Right renal pelvis (tissue), 4 donors: Measurements from ENCODE around the gene CACNG3. TPM values are rescaled to one million over a fixed set of nuclear protein-coding genes. Genes with fewer than 3 reads are reported as not detected.
"Not testable (repeated sequence)": the region's sequence is repeated elsewhere in the genome, so short reads cannot be mapped to it uniquely, and the experiment has no call there.

ENCODE experiments used
- DNase-seq, 4 donors: peaks; one replicate each; pipeline ENCODE4 v3.0.0-alpha.2; 2013; ENCODE audit warnings: low read depth in 4 of 4, low spot score in 3 of 4, missing footprints in 1 of 4
- polyA plus RNA-seq, 4 donors: library from polyadenylated mRNA; unstranded; fragments of 120-200 nt; gene quantifications; one replicate each; pipeline ENCODE4 v1.2.1, GENCODE V29; 2013; ENCODE audit not compliant: insufficient read length in 4 of 4

The CACNG3 gene
- polyA plus RNA-seq, 4 donors = 0.01 TPM; not detected in 3

GRCh38 chr16:24275413-24275812 lies 19.3 kb downstream of the CACNG3 start:
- no peak for DNase-seq

DNA sequence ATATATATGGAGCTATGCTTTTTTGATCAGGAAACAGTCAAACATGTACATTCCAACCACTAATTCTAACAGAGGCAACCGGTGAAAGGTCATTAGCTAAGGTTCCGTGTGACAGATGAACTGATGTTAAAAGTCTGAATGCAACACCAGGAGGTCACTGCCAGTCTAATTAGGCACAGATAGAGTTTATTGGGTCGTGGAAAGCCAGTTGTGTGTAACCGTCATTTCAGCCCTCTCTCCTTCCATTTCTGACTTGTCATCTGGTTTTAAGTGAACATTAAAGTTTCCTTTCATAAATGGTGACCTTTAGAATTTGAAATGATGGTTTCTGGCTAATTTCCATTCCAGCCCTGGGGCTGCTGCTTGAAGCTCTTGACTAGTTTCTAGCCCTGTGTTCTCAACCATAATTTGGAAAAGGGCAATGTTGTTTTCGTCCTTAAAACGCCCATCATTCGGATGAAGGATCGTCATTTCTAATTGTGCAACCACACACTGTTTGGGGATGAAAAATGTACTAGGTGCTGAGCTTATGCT lies 23.9 kb downstream of the CACNG3 start:
- no peak for DNase-seq

GRCh38 chr16:24281466-24281865 lies 25.3 kb downstream of the CACNG3 start:
- no peak for DNase-seq

- DNase-seq = no peak
These were observed 26.0 kb downstream of the CACNG3 start for GRCh38 chr16:24282141-24282540.

DNA sequence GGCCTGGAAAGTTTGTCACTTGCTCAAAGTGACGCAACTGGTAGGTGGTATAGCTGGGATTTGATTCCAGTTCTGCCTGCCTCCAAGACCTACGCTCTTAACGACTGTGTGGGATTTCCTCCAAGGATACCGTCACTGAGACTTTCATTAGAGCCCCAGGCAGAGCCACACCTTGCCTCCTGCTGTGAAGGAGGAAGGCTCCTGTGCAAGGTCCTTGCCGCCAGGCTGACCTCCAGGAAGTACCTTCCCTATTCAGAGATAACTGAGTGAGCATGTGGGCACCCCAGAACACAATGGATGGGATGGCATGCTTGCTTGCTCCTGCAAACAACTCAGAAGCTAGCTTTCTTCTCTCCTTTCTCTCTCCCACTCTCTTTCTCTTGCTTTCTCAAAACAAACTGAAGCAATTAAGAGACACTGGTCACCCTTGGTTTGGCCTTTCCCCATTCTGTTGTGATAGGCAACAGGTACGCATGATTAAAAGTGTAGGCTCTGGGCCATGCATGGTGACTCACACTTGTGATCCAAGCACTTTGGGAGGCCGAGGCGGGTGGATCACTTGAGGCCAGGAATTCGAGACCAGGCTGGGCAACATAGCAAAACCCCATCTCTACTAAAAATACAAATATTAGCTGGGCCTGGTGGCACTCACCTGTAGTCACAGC lies 30.7 kb downstream of the CACNG3 start:
- DNase-seq = no peak

DNA sequence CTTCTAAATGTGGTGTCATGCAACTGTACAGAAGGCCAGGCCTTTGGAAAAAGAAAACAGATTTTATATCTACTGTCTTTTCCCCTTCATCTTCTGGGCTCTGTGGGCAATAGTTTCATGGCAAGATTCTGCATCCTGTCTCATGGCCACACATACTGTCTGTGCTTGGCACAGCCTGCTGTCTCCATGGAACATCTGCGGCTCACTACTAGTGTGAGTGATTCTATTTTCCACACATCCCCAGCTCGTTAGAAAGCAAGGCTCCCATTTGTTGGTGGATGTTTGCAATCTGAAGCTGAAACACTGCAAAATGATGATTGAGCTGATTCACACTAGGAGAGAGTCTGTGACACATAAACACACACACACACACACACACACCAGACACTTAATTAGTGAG lies 32.4 kb downstream of the CACNG3 start:
- DNase-seq = no peak

GRCh38 chr16:24289166-24289700 lies 33.1 kb downstream of the CACNG3 start:
- no peak for DNase-seq

DNA sequence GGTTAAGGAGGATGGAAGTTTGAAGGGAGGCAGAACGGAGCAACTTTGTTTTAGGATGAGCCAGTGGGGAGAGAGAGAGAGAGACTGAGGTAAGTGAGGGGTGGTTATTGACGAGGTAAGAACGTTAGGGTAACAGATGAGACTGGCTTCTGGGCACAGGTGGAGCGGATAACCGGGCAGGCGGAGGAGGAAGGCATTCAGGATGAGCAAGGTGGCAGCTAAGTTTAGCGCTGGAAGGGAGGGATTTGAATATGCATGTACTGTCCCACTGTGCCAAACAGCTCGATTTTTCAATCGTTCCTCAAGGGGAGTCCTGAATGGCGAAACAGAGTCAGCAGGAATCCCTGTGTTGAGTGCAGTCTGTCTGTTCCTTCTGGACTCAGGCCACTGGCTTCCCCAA lies 35.8 kb downstream of the CACNG3 start:
- no peak for DNase-seq

DNA sequence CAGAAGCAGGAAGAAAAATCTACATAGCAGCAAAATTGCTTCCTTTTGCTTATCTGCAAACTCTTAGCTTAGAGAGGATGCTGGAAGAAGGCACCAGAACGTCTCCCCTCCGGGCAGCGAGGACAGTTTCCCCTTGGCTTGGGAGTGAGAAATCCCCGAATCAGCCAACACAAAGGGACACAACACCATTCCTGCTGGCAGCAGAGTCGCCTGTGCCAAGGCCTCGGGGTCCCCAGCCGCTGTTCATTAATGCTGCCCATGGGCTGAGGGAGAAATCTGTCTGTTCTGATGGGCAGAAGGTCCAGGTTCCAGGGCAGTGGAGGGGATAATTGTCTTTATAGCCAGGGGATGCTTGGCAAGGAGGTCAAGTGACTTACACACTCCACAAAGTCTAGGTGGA lies 38.0 kb downstream of the CACNG3 start:
- no peak for DNase-seq

- no peak for DNase-seq
These were observed 41.2 kb downstream of the CACNG3 start for GRCh38 chr16:24297375-24297774.

GRCh38 chr16:24298548-24299167 lies 42.5 kb downstream of the CACNG3 start:
- DNase-seq = no peak

DNA sequence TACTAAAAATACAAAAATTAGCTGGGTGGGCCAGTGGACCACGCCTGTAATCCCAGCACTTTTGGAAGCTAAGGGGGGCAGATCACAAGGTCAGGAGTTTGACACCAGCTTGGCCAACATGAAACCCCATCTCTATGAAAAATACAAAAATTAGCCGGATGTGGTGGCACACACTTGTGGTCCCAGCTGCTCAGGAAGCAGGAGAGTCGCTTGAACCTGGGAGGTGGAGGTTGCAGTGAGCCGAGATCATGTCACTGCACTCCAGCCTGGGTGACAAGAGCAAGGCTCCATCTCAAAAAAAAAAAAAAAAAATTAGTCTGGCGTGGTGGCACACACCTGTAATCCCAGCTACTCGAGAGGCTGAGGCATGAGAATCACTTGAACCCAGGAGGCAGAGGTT lies 44.6 kb downstream of the CACNG3 start:
- not testable (repeated sequence) for DNase-seq

GRCh38 chr16:24302636-24303035 lies 46.5 kb downstream of the CACNG3 start:
- no peak for DNase-seq

GRCh38 chr16:24308200-24308599 lies 52.1 kb downstream of the CACNG3 start:
- DNase-seq = no peak

- no peak for DNase-seq
These were observed 53.4 kb downstream of the CACNG3 start for GRCh38 chr16:24309258-24310142.

DNA sequence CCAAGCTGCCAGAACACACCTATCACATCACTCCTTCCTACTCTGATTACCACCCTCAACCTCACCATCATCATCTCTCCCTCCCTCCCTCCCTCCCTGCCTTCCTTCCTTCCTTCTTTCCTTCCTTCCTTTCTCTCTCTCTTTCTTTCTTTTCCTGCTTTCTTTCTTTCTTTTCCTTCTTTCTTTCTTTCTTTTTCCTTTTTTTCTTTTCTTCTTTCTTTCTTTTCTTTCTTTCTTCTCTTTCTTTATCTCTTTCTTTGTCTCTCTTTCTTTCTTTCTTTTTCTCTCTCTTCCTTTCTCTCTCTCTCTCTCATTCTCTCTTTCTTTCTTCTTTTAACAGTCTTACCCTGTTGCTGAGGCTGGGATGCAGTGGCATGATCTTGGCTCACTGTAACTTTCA lies 59.2 kb downstream of the CACNG3 start:
- no peak for DNase-seq

DNA sequence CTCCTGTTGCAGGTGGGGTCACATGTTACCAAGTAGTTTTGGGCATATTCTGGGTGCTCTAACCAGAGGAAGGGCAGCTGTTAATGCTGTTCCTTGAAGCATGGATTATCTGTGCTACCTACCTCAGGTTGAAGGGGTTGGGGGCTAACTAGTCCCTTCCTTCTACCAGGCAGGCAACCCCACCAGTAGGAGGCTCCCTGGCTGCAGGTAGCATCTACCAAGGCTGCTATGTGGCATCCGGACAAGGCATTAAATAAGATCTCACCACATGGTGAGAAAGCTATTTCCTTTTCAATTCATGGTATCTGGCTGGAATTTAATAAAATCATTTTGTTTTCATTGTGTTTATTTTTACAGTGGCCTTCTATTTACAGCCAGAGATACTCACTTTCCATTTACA lies 62.5 kb downstream of the CACNG3 start:
- DNase-seq = no peak

DNA sequence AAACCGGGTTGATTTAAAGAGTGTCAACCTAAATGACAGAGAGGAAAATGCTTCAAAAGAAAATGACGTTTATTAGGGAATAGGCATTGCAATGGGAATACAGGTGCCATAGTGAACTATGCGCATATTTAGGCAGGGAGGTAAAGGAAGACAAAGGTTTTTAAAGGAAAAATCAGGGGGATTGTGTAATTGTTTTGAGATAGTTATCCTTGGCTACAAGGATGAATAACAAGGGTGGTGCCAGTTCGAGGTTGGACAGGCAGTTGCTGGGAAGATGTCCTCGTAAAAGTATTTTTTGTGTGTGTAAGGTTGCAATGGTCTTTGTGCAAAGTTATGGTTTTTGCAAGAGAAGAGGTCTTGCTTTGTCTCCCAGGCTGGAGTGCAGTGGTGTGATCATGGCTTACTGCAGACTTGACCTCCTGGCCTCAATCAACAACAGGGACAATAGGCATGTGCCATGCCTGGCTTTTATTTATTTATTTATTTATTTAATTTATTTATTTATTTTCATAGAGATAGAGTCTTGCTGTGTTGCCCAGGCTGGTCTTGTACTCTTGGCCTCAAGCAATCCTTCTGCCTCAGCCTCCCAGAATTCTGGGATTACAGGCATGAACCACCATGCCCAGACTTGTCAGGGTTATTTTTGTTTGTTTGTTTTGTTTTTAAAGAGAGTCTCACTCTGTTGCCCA lies 63.1 kb downstream of the CACNG3 start:
- no peak for DNase-seq

- no peak for DNase-seq
These were observed 66.0 kb downstream of the CACNG3 start for GRCh38 chr16:24322106-24322505.

DNA sequence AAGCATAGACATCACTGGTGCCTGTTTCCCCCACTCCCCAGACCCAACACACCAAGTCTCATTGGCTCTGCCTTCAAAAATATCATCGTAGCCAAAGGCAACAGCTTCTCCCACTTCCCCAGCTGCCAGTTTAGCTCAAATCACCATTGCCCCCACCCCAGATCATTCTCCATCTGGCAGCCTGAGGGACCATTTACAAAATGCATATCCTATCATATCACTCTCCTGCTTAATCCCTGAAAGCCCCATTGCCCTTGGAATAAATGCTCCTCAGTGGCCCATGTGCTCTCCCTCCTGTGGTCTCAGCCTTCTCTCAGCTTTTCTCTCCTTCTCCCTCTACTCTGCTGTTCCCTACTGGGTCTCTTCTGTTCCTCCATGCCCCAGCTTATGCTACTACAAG lies 68.3 kb downstream of the CACNG3 start:
- DNase-seq = no peak
